OCI-LY1 (cell line): ENCODE data around the gene PNCK.

Source experiments
- CTCF ChIP-seq: fragments of 200-600 bp; sonication (generic), shearing (Covaris generic); IDR thresholded peaks from 2 replicates; pipeline ENCODE4 v1.5.1; 2017; ENCODE audit warnings: mild to moderate bottlenecking, antibody characterized with exemption, low read length, moderate library complexity, mixed read lengths
- EZH2 ChIP-seq: fragments of 200-600 bp; sonication (generic), shearing (Covaris generic); IDR thresholded peaks from 2 replicates; pipeline ENCODE4 v1.8.0; 2017; ENCODE audit warnings: borderline replicate concordance, mixed run types, mild to moderate bottlenecking, antibody characterized with exemption, low read length, moderate library complexity, mixed read lengths

- TF ChIP-seq CTCF (peak; percentile 38), EZH2 (no peak)
Observed at GRCh38 chrX:153687121-153688039, 13.8 kb upstream of the PNCK start, which contains the start of gene SLC6A8.
